Activated CD4-positive, alpha-beta memory T cell treated with anti-CD3 and anti-CD28 coated beads for 36 hours (primary cell): ENCODE data around the gene IGHMBP2. TPM values are rescaled to one million over a fixed set of nuclear protein-coding genes. Genes with fewer than 3 reads are reported as not detected.

ENCODE experiments used
- CTCF ChIA-PET: fragments of 350-600 bp; sonication (Branson Sonifier 250); formaldehyde crosslinking; loops from one replicate; lab custom pipeline; 2021; ENCODE audit warnings: antibody characterized with exemption, inconsistent platforms; lab: Charles Lee
- POLR2A ChIA-PET: fragments of 350-600 bp; sonication (Branson Sonifier 250); formaldehyde crosslinking; loops from one replicate; lab custom pipeline; 2021; ENCODE audit warnings: antibody characterized with exemption; lab: Charles Lee
- DNase-seq: peaks from one replicate; pipeline ENCODE4 v3.0.0-alpha.2; 2020
- H3K27ac Mint-ChIP-seq: one replicate; pipeline ENCODE4 v1.8.0; 2021; ENCODE audit warnings: mixed read lengths
- H3K27me3 Mint-ChIP-seq: one replicate; pipeline ENCODE4 v1.8.0; 2021; ENCODE audit warnings: mixed read lengths
- H3K36me3 Mint-ChIP-seq: one replicate; pipeline ENCODE4 v1.8.0; 2021; ENCODE audit warnings: mixed read lengths
- H3K4me1 Mint-ChIP-seq: one replicate; pipeline ENCODE4 v1.8.0; 2021; ENCODE audit warnings: low read depth, mixed read lengths
- H3K4me3 Mint-ChIP-seq: one replicate; pipeline ENCODE4 v1.8.0; 2021; ENCODE audit warnings: mild to moderate bottlenecking, mixed read lengths
- H3K9me3 Mint-ChIP-seq: one replicate; pipeline ENCODE4 v1.8.0; 2021; ENCODE audit warnings: mixed read lengths
- intact Hi-C: fragments of 100-400 bp; cut with micrococcal nuclease; formaldehyde crosslinking; loops from one replicate; pipeline ENCODE4 v1.15.1; 2023
- total RNA-seq, 2 experiments: library from RNA; stranded (reverse); gene quantifications; one replicate each; pipeline ENCODE4 v1.2.3, GENCODE V29; 2021

IGHMBP2 gene
- total RNA-seq, 2 experiments from 2014 or later = 24.4 to 24.8 TPM

DNA sequence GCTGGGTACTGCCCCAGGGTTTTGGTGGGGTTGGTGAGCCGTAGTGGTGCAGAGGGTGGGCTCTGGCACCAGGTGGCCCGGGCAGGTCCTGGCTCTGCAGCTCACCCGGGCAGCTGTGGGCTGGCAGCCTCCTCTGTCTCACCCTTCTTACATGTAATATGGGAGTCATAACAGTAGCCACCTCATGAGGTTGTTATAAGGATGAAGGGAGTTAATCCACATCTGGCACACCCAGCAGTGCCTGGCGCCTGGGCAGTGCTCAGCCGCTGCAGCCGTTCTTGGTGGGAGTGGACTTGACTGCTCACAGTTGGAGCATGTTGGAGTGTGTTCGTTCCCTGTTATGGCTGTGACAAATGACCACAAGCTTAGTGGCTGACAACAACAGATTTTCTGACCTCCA is 28.7 kb downstream of the IGHMBP2 start:
- CTCF ChIA-PET = no interaction called here

DNA sequence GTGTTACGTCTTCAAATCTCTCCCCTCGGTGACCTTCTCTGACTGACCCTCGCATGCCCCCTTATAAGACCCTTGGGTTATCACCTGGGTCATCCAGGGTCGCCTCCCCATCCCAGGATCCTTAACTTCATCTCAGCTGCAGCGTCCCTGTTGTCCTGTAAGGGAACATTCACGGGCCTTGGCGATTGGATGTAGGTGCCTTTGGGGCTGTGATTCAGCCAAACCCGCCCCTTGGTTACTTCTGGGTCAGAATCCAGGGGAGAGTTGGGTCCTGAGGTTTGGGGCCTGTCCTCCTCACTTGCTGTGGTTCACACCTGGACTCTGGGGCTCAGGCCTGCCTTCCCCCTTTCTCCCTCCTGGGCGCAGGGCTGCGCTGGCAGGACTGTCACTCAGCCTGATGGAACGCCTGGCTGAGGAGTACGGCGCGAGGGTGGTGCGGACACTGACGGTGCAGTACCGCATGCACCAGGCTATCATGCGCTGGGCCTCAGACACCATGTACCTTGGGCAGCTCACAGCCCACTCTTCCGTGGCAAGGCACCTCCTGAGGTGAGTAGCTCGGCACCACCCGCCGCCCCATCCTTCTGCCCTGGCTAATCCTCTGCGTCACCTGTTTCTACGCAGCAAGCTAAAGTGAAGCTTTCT is 29.4 kb downstream of the IGHMBP2 start:
- CTCF ChIA-PET = no interaction called here
- H3K9me3 Mint-ChIP-seq = no peaks in the 10 kb centered on the region
- peaks cover 19% of the 10 kb centered on the region for H3K36me3 Mint-ChIP-seq
- H3K4me3 Mint-ChIP-seq = no peak overlapping the region
- POLR2A ChIA-PET = no interaction called here
- intact Hi-C loops = no loop called here
- no peak overlapping the region for H3K27ac Mint-ChIP-seq
- no peak for DNase-seq
- no peaks in the 10 kb centered on the region for H3K27me3 Mint-ChIP-seq
- no peaks in the 10 kb centered on the region for H3K4me1 Mint-ChIP-seq

More for the DNA sequence above, 28.7 kb downstream of the IGHMBP2 start:
- POLR2A ChIA-PET = no interaction called here
- Mint-ChIP-seq H3K27ac (no peak overlapping the region), H3K27me3 (no peaks in the 10 kb centered on the region), H3K9me3 (no peaks in the 10 kb centered on the region), H3K4me3 (no peak overlapping the region), H3K4me1 (no peaks in the 10 kb centered on the region), H3K36me3 (peaks cover 24% of the 10 kb centered on the region)
- DNase-seq = no peak
- intact Hi-C loops = no loop called here

DNA sequence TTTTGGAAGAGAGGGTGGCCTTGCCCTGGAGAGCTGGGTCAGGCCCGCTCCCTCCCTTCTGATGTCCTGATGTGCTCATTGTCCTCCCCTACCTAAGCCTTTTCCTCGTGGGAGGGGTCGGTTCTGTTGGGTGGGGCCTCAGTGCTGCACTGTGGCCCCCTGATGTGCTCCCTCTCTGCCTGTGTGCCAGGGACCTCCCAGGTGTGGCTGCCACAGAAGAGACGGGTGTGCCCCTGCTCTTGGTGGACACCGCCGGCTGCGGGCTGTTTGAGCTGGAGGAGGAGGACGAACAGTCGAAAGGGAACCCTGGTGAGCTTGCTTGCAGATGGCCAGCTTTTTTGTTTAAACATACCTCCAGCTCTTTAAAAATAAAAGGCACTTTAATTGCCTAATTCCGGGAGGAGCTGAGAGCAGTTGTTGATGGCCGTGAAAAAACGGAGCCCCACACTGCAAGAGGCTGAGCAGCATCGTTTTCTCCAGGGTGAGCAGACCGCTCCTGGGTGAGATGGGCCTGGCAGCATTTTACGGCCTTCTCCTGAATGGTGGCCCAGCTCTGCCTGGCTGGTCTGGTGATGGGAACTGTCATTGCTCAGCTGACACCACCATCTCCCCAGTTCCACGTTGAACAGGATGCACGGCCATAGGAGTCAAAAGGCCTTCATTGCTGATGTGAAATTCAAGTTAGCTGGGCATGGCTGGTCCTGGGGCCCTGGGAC is 30.1 kb downstream of the IGHMBP2 start:
- POLR2A ChIA-PET = no interaction called here
- intact Hi-C loops = no loop called here
- CTCF ChIA-PET = no interaction called here

DNA sequence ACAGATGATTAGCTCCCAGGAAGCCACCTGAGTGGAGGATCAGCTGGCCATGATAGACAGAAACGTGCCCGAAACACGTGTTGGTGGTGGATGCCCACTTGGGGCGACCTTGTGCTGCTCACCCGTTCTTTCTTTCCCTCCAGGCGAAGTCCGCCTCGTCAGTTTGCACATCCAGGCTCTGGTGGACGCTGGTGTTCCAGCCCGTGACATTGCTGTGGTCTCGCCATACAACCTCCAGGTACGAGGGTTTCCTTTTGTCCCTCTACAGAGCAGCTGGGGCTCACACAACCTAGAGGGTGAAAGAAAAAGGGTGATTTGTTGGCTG is 30.6 kb downstream of the IGHMBP2 start:
- H3K27me3 Mint-ChIP-seq = no peaks in the 10 kb centered on the region
- no peaks in the 10 kb centered on the region for H3K4me1 Mint-ChIP-seq
- CTCF ChIA-PET = no interaction called here
- POLR2A ChIA-PET = no interaction called here
- H3K9me3 Mint-ChIP-seq = no peaks in the 10 kb centered on the region
- H3K4me3 Mint-ChIP-seq = no peak overlapping the region
- no peak overlapping the region for H3K27ac Mint-ChIP-seq
- DNase-seq = no peak
- intact Hi-C loops = no loop called here
- H3K36me3 Mint-ChIP-seq = peaks cover 17% of the 10 kb centered on the region

More for the DNA sequence above, 30.1 kb downstream of the IGHMBP2 start:
- no peaks in the 10 kb centered on the region for H3K27me3 Mint-ChIP-seq
- H3K4me1 Mint-ChIP-seq = no peaks in the 10 kb centered on the region
- H3K9me3 Mint-ChIP-seq = no peaks in the 10 kb centered on the region
- no peak overlapping the region for H3K27ac Mint-ChIP-seq
- no peak overlapping the region for H3K4me3 Mint-ChIP-seq
- peaks cover 18% of the 10 kb centered on the region for H3K36me3 Mint-ChIP-seq
- no peak for DNase-seq

DNA sequence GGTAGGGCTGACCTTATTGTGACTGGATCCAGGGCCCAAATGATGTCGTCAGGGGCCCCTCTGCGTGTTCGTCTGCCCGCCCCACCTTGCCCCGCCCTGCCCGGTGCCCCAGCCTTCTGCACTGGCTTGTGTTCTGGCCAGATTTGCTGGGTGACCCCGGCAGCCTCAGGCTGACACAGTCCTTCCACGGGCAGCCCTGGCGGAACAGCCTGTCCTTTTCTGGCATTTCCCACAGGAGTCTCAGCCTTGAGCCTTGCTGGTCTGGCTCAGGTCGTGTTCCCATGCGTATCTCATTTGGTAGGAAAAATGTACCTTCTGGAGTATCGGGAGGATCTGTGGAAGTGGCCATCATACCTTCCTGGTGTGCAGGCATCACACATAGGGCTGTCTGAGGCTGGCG is 31.0 kb downstream of the IGHMBP2 start:
- CTCF ChIA-PET = no interaction called here
- DNase-seq = no peak
- POLR2A ChIA-PET = no interaction called here
- intact Hi-C loops = no loop called here
- no peak overlapping the region for H3K4me3 Mint-ChIP-seq
- H3K27ac Mint-ChIP-seq = no peak overlapping the region
- H3K4me1 Mint-ChIP-seq = no peaks in the 10 kb centered on the region
- H3K9me3 Mint-ChIP-seq = no peaks in the 10 kb centered on the region
- peaks cover 13% of the 10 kb centered on the region for H3K36me3 Mint-ChIP-seq
- H3K27me3 Mint-ChIP-seq = no peaks in the 10 kb centered on the region

DNA sequence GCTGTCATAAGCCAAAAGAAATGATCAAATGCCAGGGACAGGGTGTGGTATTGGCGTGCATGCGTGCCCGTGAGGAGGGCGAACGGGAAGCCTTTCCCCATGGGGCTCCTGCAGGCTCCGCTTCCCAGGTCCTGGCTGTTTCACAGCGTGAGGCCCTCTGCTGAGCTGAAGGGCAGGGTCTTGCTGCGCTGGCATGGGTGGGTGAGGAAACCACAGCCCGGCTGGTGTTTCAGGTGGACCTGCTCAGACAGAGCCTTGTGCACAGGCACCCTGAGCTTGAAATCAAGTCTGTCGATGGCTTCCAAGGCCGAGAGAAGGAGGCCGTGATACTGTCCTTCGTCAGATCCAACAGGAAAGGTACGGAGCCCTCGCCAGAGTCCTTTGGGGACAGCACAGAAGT is 31.4 kb downstream of the IGHMBP2 start:
- ChIA-PET CTCF (no interaction called here), POLR2A (no interaction called here)
- Mint-ChIP-seq H3K27ac (no peak overlapping the region), H3K36me3 (peaks cover 10% of the 10 kb centered on the region), H3K4me3 (no peak overlapping the region), H3K27me3 (no peaks in the 10 kb centered on the region), H3K4me1 (no peaks in the 10 kb centered on the region), H3K9me3 (no peaks in the 10 kb centered on the region)
- DNase-seq = no peak
- intact Hi-C loops = no loop called here

DNA sequence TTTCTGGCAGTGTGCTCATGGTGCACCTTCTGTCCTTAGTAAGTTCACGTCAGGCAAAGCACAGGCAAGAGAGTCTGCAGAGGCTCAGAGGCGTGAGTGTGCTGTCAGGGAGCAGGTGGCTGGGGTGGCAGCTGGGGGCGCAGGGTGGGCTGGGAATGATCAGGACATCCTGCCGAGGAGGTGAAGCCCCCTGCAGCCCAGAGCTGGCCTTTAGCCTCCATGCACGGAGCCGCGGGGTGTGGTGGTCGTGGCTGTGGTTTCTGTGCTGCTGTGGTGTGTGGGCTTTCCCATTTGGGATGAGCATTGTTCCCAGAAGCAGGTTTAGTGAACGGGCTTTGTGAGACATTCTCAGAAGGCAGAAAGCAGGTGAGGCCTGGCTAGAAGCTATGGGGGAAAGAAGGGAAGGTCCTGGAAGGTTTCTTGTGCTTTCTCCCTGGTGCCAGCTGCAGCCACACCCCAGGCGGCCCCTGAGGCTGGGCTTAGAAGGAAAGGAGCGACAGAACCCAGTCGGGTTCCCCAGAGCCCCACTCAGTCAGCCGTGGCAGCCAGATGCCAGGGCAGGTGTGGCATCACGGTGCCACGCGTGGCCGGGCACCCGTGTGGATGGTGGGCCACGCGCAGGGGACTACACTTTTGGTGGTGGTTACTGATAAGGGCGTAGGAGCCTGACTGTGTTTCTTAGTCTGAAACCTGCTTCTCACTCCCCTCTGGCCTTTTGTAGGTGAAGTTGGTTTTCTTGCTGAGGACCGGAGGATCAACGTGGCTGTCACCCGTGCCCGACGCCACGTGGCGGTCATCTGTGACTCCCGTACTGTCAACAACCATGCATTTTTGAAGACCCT is 32.0 kb downstream of the IGHMBP2 start:
- ChIA-PET CTCF (no interaction called here), POLR2A (no interaction called here)
- H3K9me3 Mint-ChIP-seq = no peaks in the 10 kb centered on the region

DNA sequence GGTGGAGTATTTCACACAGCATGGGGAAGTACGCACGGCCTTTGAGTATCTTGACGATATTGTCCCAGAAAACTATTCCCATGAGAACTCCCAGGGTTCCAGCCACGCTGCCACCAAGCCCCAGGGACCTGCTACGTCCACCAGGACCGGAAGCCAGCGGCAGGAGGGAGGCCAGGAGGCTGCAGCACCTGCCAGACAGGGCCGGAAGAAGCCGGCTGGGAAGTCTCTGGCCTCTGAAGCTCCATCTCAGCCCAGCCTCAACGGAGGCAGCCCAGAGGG is 32.6 kb downstream of the IGHMBP2 start:
- CTCF ChIA-PET = no interaction called here
- intact Hi-C loops = no loop called here
- peaks cover 7% of the 10 kb centered on the region for H3K36me3 Mint-ChIP-seq
- no peak overlapping the region for H3K4me3 Mint-ChIP-seq
- no peak overlapping the region for H3K27ac Mint-ChIP-seq
- no peaks in the 10 kb centered on the region for H3K4me1 Mint-ChIP-seq
- no peak for DNase-seq
- H3K27me3 Mint-ChIP-seq = no peaks in the 10 kb centered on the region
- no peaks in the 10 kb centered on the region for H3K9me3 Mint-ChIP-seq
- POLR2A ChIA-PET = no interaction called here

More for the DNA sequence above, 32.0 kb downstream of the IGHMBP2 start:
- intact Hi-C loops = no loop called here
- no peak for DNase-seq
- peaks cover 5% of the 10 kb centered on the region for H3K36me3 Mint-ChIP-seq
- no peak overlapping the region for H3K4me3 Mint-ChIP-seq
- no peaks in the 10 kb centered on the region for H3K27me3 Mint-ChIP-seq
- H3K27ac Mint-ChIP-seq = no peak overlapping the region
- no peaks in the 10 kb centered on the region for H3K4me1 Mint-ChIP-seq

DNA sequence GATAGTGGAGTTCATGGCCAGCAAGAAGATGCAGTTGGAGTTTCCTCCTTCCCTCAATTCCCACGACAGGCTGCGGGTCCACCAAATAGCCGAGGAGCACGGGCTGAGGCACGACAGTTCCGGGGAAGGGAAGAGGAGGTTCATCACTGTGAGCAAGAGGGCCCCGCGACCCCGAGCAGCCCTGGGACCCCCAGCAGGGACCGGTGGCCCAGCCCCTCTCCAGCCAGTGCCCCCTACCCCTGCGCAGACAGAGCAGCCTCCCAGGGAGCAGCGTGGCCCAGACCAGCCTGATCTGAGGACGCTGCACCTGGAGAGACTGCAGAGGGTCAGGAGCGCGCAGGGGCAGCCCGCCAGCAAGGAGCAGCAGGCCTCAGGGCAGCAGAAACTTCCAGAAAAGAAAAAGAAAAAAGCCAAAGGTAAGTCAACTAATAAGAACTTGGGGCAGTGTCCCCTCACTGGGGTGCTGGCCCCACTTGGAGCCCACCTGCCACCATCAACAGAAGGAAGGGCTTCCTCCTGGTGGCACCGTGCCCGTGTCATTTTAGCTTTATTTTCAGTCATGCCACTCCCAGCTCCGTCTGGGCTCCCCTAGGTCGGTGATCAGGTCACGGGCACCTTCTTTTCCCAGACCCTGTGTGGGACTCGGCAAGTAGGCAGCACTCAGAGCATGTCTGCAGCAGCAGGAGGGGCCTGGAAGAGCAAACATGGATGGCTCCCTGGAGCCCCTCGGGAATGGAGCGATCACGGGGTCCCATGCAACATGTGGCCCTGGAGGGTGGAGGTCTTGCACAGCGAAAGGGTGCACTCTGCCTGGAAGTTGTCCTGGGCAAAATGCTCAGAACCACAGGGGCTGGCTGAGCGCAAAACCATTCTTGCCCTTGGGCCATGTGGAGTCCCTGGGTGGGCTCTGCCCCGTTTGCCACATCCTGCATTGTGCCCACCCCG is 33.3 kb downstream of the IGHMBP2 start:
- peaks cover 7% of the 10 kb centered on the region for H3K36me3 Mint-ChIP-seq

DNA sequence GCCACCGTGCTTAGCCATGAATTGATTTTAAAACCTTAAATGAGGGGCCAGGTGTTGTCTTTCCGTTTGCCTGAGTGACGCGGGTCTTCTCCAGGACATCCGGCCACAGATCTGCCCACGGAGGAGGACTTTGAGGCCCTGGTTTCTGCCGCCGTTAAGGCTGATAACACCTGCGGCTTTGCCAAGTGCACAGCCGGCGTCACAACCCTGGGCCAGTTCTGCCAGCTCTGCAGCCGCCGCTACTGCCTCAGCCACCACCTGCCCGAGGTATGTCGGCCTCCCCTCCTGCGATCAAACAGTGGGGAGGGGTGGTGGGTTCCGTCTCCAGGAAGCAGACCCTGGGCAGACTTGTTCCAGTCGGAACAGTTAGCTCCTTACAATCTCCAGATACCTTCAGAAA is 34.4 kb downstream of the IGHMBP2 start:
- DNase-seq = no peak
- intact Hi-C loops = no loop called here
- ChIA-PET POLR2A (no interaction called here), CTCF (no interaction called here)
- Mint-ChIP-seq H3K4me1 (no peaks in the 10 kb centered on the region), H3K27me3 (no peaks in the 10 kb centered on the region), H3K4me3 (no peak overlapping the region), H3K36me3 (peaks cover 7% of the 10 kb centered on the region), H3K27ac (no peak overlapping the region), H3K9me3 (no peaks in the 10 kb centered on the region)

More for the DNA sequence above, 33.3 kb downstream of the IGHMBP2 start:
- CTCF ChIA-PET = no interaction called here
- Mint-ChIP-seq H3K4me3 (no peak overlapping the region), H3K27me3 (no peaks in the 10 kb centered on the region), H3K4me1 (no peaks in the 10 kb centered on the region), H3K27ac (no peak overlapping the region), H3K9me3 (no peaks in the 10 kb centered on the region)
- no peak for DNase-seq
- POLR2A ChIA-PET = no interaction called here
- intact Hi-C loops = no loop called here

DNA sequence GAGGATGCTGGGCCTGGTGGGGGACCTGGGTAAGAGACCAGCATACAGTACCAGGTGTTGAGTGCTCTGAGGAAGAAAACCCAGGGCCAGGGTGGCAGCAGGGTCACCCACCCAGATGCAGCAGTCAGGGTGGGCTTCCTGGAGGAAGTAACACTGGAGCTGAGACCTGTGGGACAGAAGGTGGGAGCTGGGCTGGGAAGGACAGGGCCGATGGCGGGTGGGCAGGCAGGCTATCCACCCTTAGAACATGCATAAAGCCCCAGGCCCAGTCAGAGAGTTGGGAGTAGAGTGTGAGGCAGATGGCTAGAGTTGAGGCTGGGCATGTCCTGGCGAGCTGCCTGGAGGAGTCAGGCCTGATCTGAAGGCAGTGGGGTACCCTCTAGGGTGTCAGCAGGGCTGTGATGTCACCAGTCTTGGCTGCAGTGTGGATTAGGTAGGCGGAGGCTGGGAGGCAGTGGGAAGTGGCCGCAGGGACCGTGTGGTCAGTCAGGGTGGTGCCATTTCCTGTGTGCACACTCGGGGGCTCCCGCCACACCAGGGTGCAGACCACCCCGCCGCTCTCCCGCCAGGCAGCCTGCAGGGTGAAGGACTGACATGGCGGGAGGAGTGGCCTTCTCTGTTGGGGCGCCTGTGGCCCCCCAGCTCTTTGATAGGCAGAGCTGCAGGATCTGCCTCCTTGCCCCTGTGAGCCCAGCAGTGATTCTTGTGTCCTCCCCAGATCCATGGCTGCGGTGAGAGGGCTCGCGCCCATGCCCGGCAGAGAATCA is 35.3 kb downstream of the IGHMBP2 start:
- Mint-ChIP-seq H3K27ac (no peak overlapping the region), H3K9me3 (no peaks in the 10 kb centered on the region), H3K4me3 (no peak overlapping the region), H3K36me3 (peaks cover 7% of the 10 kb centered on the region), H3K27me3 (no peaks in the 10 kb centered on the region), H3K4me1 (no peaks in the 10 kb centered on the region)
- DNase-seq = no peak
- POLR2A ChIA-PET = no interaction called here
- CTCF ChIA-PET = no interaction called here
- intact Hi-C loops = no loop called here
